GM19452 (cell line): Measurements from ENCODE around the gene FAM186B.

Experiments used
- ATAC-seq: cut with Tn5 transposase; IDR thresholded peaks from one replicate; pipeline ENCODE4 v1.9.1; 2021; ENCODE audit not compliant: unreplicated experiment

FAM186B gene

GRCh38 chr12:49553512-49554088 lies 51.8 kb downstream of the FAM186B start:
- no peak for ATAC-seq

GRCh38 chr12:49552899-49553298 lies 52.5 kb downstream of the FAM186B start:
- no peak for ATAC-seq

GRCh38 chr12:49552425-49552824 lies 53.0 kb downstream of the FAM186B start:
- ATAC-seq, result no peak

DNA sequence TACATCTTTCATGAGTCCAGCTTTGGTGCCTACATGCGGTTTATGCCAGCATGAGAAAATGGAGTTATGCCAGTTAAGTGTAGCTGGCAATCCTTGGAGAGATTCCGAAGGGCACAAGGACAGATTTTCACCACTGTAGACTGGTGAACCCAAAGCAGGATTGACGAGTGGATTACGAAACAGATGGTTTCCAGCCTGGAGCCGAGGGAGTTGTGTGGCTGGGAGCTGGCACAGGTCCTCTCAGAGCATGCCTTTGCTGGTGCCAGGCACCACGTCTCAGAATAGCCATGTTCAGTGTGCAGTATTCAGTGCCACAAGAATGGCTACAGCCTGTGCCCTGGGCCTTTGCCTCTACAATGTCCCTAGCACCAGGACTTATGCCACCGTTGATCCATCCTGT lies 53.4 kb downstream of the FAM186B start:
- ATAC-seq, result no peak

GRCh38 chr12:49550693-49551252 lies 54.7 kb downstream of the FAM186B start:
- ATAC-seq, result no peak

- ATAC-seq, result no peak
Measured at GRCh38 chr12:49549735-49550692, 55.4 kb downstream of the FAM186B start.

GRCh38 chr12:49548822-49549648 lies 56.4 kb downstream of the FAM186B start:
- no peak for ATAC-seq

DNA sequence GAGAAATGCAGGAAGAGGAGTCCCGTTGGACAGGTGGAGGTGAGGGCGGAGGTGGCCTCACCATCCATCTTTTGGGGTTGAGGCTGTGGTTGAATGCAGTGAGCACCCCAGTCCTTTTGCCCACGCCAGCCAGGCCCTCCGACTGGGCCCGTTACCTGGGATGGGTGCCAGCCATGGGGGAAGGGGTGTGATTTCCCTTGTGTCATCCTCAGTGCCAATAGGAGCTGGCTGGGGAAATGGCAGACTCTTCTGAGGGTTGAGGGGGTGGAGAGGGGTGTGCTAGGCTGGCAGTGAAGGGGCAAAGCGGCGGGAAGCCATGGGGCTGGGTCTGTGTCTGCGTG lies 57.0 kb downstream of the FAM186B start:
- no peak for ATAC-seq

DNA sequence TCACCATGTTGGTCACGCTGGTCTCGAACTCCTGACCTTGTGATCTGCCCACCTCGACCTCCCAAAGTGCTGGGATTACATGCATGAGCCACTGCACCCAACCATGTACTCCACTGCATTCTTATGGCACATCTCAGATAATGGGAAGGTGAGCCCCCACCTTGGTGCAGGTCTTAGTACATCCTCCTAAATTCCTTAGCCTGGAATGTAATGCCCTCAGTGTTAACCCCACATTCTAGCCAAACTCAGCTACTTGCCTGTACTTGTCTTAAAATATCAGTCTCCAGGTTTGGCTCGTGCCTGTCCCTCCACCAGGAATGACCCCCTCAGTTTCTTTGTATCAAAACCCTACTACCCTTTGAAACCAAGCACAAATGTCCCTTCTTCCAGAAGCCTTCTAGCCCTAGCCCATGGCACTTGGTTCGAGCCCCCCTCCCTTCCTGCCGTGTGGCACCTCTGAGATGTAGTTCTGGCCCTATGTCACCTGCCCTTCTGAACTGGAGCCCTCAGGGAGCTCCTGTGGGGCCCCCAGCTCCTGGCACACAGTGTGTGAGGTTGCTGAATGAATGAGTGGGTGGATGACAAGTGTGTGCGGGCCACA lies 58.2 kb downstream of the FAM186B start:
- ATAC-seq, result no peak

GRCh38 chr12:49546481-49546880 lies 59.0 kb downstream of the FAM186B start:
- no peak for ATAC-seq

DNA sequence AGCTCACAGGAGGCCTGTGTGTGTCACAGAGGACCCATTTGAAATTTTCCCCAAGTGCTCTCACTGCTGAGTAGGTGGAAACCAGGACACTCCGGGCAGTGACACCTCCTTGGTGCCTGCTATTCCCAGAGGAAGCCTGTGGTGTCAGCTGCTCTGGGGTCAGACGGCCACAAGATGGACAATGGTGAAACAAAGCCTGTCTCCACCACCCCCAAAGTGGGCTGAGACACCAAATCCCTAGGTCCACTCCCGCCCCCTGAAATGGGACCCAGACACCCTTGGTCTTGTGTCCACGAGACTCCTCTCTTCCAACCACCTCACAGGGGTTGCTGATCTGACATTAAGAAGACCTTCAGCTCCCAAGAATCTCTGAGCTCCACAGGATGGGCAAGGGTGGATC lies 59.6 kb downstream of the FAM186B start:
- no peak for ATAC-seq

DNA sequence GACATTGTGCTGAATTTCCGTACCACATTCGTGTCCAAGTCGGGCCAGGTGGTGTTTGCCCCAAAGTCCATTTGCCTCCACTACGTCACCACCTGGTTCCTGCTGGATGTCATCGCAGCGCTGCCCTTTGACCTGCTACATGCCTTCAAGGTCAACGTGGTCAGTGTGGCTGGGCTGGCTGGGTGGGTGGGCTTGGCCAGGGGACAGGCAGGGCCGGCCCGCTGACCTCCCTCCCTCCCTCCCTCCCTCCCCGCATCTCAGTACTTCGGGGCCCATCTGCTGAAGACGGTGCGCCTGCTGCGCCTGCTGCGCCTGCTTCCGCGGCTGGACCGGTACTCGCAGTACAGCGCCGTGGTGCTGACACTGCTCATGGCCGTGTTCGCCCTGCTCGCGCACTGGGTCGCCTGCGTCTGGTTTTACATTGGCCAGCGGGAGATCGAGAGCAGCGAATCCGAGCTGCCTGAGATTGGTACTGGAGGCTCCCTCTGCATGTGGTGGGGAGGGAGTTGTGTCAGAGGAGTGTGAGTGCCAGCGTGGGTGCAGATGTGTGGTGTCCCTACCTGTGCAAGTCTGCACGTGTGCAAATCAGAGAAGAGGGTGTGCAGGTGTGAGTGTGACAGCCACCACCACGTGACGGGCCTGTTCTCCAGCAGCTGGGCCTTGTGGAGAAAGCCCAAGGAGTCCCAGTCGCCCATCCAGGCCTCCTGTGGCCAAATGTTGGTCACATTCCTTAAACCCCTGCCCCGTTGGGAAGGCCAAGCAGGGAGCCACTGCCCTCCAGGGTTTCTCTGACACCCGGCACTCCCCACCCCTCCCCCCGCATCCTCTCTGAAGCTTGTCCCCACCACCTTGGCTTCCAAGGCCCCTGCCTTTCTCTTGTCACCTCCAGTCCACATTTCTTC lies 61.3 kb downstream of the FAM186B start:
- no peak for ATAC-seq

- no peak for ATAC-seq
Measured at GRCh38 chr12:49543221-49543913, 62.1 kb downstream of the FAM186B start.

GRCh38 chr12:49542592-49543160 lies 62.8 kb downstream of the FAM186B start:
- no peak for ATAC-seq

DNA sequence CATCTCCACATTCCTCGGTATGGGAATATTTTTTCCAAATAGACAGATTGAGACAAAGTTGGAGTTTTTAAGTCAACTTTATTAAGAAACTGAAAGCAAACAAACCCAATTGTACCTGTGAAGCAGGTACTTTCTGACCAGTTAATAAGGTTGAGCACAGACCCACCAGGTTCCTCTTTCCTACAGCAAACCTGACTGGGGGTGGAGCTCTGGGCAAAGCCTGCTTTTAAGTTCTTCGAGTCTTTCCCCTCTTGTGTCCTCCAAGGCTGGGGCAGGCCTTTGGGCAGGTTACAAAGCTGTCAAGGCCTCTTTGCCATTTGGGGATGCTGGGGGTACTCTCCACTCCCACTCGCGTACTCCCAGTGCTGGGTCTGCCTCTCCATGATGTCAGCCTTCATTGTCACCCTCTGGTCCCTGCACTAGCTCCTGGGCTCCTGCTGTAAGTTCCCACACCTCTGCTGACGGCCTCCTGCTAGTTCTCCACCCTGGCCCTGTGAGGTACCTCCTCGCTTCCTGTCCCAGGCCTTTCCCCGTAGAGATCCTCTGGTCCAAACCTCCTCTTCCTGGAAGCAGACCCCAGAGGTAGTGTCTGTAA lies 63.4 kb downstream of the FAM186B start:
- ATAC-seq, result no peak

GRCh38 chr12:49541140-49541861 lies 64.1 kb downstream of the FAM186B start:
- ATAC-seq, result no peak

GRCh38 chr12:49540229-49541139 lies 65.0 kb downstream of the FAM186B start:
- no peak for ATAC-seq
